Activated T-cell treated with anti-CD3 and anti-CD28 coated beads, Interleukin-2, amount 50 U/mL, for 72 hours (primary cell): ENCODE measurements around the gene ZNF581. TPM values are rescaled to one million over a fixed set of nuclear protein-coding genes. Genes with fewer than 3 reads are reported as not detected.

Source experiments
- ATAC-seq, 2 donors: fragments of 150-1000 bp; cut with Tn5 transposase; replicated peaks in 1 of 2; 2 replicates each; pipeline ENCODE4 v1.10.0; 2021; ENCODE audit warnings: moderate library complexity in 2 of 2, mild to moderate bottlenecking in 1 of 2
- DNase-seq, 2 donors: peaks; one replicate each; pipeline ENCODE4 v3.0.0; 2021 to 2022; ENCODE audit warnings: mixed read lengths in 1 of 2
- H3K27ac Mint-ChIP-seq: one replicate; pipeline ENCODE4 v1.8.0; 2022; ENCODE audit warnings: mild to moderate bottlenecking, moderate library complexity, mixed read lengths
- H3K27me3 Mint-ChIP-seq: one replicate; pipeline ENCODE4 v1.8.0; 2022; ENCODE audit warnings: low read depth, mixed read lengths
- H3K36me3 Mint-ChIP-seq, 2 donors: one replicate each; pipeline ENCODE4 v1.8.0; 2022; ENCODE audit warnings: mixed read lengths in 2 of 2, mild to moderate bottlenecking in 1 of 2; ENCODE audit not compliant: insufficient read depth in 2 of 2
- H3K4me1 Mint-ChIP-seq: one replicate; pipeline ENCODE4 v1.8.0; 2022; ENCODE audit warnings: low read depth, mixed read lengths
- H3K4me3 Mint-ChIP-seq, 2 donors: one replicate each; pipeline ENCODE4 v1.8.0; 2022; ENCODE audit warnings: mild to moderate bottlenecking in 2 of 2, mixed read lengths in 2 of 2, moderate library complexity in 2 of 2
- H3K9me3 Mint-ChIP-seq, 2 donors: one replicate each; pipeline ENCODE4 v1.8.0; 2022; ENCODE audit warnings: mixed read lengths in 2 of 2
- total RNA-seq, 2 donors: library from RNA; stranded (reverse); gene quantifications; one replicate each; pipeline ENCODE4 v1.2.3, GENCODE V29; 2022

The ZNF581 gene
- total RNA-seq, 2 donors from 2014 or later: 43.1 to 50.7 TPM

- Mint-ChIP-seq H3K4me1 (peaks cover 16% of the 10 kb centered on the region), H3K9me3 (no peaks in the 10 kb centered on the region), H3K27me3 (no peaks in the 10 kb centered on the region), H3K27ac (no peak overlapping the region), H3K4me3 (no peak overlapping the region), H3K36me3 (peaks cover 5 to 15% of the 10 kb centered on the region in 2 donors)
- ATAC-seq: no peak
- no peak for DNase-seq
Observed at GRCh38 chr19:55614711-55615542, 28.5 kb upstream of the ZNF581 start.

- H3K27me3 Mint-ChIP-seq: no peaks in the 10 kb centered on the region
- H3K36me3 Mint-ChIP-seq: peaks cover 2 to 19% of the 10 kb centered on the region in 2 donors
- no peak overlapping the region for H3K27ac Mint-ChIP-seq
- no peaks in the 10 kb centered on the region for H3K9me3 Mint-ChIP-seq
- ATAC-seq (no peak), DNase-seq (no peak)
- H3K4me3 Mint-ChIP-seq: no peak overlapping the region
- H3K4me1 Mint-ChIP-seq: peaks cover 25% of the 10 kb centered on the region
Observed at GRCh38 chr19:55615543-55616394, 27.7 kb upstream of the ZNF581 start.

- peaks cover 2 to 19% of the 10 kb centered on the region in 2 donors for H3K36me3 Mint-ChIP-seq
- DNase-seq: no peak
- no peak for ATAC-seq
- no peaks in the 10 kb centered on the region for H3K9me3 Mint-ChIP-seq
- H3K4me3 Mint-ChIP-seq: no peak overlapping the region
- H3K4me1 Mint-ChIP-seq: peaks cover 24% of the 10 kb centered on the region
- no peaks in the 10 kb centered on the region for H3K27me3 Mint-ChIP-seq
- no peak overlapping the region for H3K27ac Mint-ChIP-seq
Observed at GRCh38 chr19:55616395-55616875, 27.0 kb upstream of the ZNF581 start.

GRCh38 chr19:55617426-55617825 lies 26.0 kb upstream of the ZNF581 start:
- DNase-seq (no peak), ATAC-seq (no peak)
- Mint-ChIP-seq H3K4me1 (peaks cover 18% of the 10 kb centered on the region), H3K27ac (no peak overlapping the region), H3K9me3 (no peaks in the 10 kb centered on the region), H3K27me3 (no peaks in the 10 kb centered on the region), H3K36me3 (peaks cover 2 to 19% of the 10 kb centered on the region in 2 donors), H3K4me3 (no peak overlapping the region)

GRCh38 chr19:55618426-55618825 lies 25.0 kb upstream of the ZNF581 start:
- Mint-ChIP-seq H3K9me3 (no peaks in the 10 kb centered on the region), H3K4me1 (peaks cover 22% of the 10 kb centered on the region), H3K27me3 (no peaks in the 10 kb centered on the region), H3K27ac (no peak overlapping the region), H3K4me3 (no peak overlapping the region), H3K36me3 (peaks cover 0 to 16% of the 10 kb centered on the region in 2 donors)
- no peak for ATAC-seq
- no peak for DNase-seq

- H3K27me3 Mint-ChIP-seq: no peaks in the 10 kb centered on the region
- H3K4me1 Mint-ChIP-seq: peaks cover 30% of the 10 kb centered on the region
- H3K4me3 Mint-ChIP-seq: no peak overlapping the region
- ATAC-seq (no peak), DNase-seq (no peak)
- H3K27ac Mint-ChIP-seq: no peak overlapping the region
- H3K36me3 Mint-ChIP-seq: peaks cover 0 to 16% of the 10 kb centered on the region in 2 donors
- H3K9me3 Mint-ChIP-seq: no peaks in the 10 kb centered on the region
Observed at GRCh38 chr19:55619286-55619685, 24.2 kb upstream of the ZNF581 start.

GRCh38 chr19:55620410-55621204 lies 22.8 kb upstream of the ZNF581 start:
- Mint-ChIP-seq H3K27me3 (no peaks in the 10 kb centered on the region), H3K9me3 (no peaks in the 10 kb centered on the region), H3K27ac (no peak overlapping the region), H3K4me1 (peaks cover 38% of the 10 kb centered on the region), H3K36me3 (peaks cover 0 to 16% of the 10 kb centered on the region in 2 donors), H3K4me3 (peak overlapping the region in 1 of 2 donors; percentile 53)
- ATAC-seq (peak; percentile 13 to 29), DNase-seq (peak; percentile 35 to 43)

- Mint-ChIP-seq H3K36me3 (peaks cover 0 to 16% of the 10 kb centered on the region in 2 donors), H3K27me3 (no peaks in the 10 kb centered on the region), H3K9me3 (no peaks in the 10 kb centered on the region), H3K27ac (no peak overlapping the region), H3K4me3 (no peak overlapping the region), H3K4me1 (peaks cover 44% of the 10 kb centered on the region)
- ATAC-seq (no peak), DNase-seq (no peak)
Observed at GRCh38 chr19:55621205-55621672, 22.2 kb upstream of the ZNF581 start.

- peaks cover 49% of the 10 kb centered on the region for H3K4me1 Mint-ChIP-seq
- DNase-seq: no peak
Observed at GRCh38 chr19:55621673-55622231, 21.7 kb upstream of the ZNF581 start.

GRCh38 chr19:55622242-55622969 lies 21.0 kb upstream of the ZNF581 start:
- H3K27me3 Mint-ChIP-seq: no peaks in the 10 kb centered on the region

More at GRCh38 chr19:55621673-55622231, 21.7 kb upstream of the ZNF581 start:
- no peak for ATAC-seq
- no peak overlapping the region for H3K4me3 Mint-ChIP-seq
- no peaks in the 10 kb centered on the region for H3K9me3 Mint-ChIP-seq
- peaks cover 0 to 16% of the 10 kb centered on the region in 2 donors for H3K36me3 Mint-ChIP-seq
- no peak overlapping the region for H3K27ac Mint-ChIP-seq
- no peaks in the 10 kb centered on the region for H3K27me3 Mint-ChIP-seq

GRCh38 chr19:55623130-55623529 lies 20.3 kb upstream of the ZNF581 start:
- no peak for ATAC-seq
- Mint-ChIP-seq H3K9me3 (no peaks in the 10 kb centered on the region), H3K36me3 (peaks cover 0 to 15% of the 10 kb centered on the region in 2 donors), H3K4me3 (no peak overlapping the region), H3K27me3 (peaks cover 4% of the 10 kb centered on the region), H3K27ac (no peak overlapping the region), H3K4me1 (peaks cover 53% of the 10 kb centered on the region)
- no peak for DNase-seq

More at GRCh38 chr19:55622242-55622969, 21.0 kb upstream of the ZNF581 start:
- H3K4me1 Mint-ChIP-seq: peaks cover 53% of the 10 kb centered on the region
- no peak overlapping the region for H3K27ac Mint-ChIP-seq
- no peak overlapping the region for H3K4me3 Mint-ChIP-seq
- ATAC-seq (no peak), DNase-seq (no peak)
- no peaks in the 10 kb centered on the region for H3K9me3 Mint-ChIP-seq
- peaks cover 0 to 16% of the 10 kb centered on the region in 2 donors for H3K36me3 Mint-ChIP-seq

- Mint-ChIP-seq H3K36me3 (peaks cover 0 to 11% of the 10 kb centered on the region in 2 donors), H3K27me3 (peaks cover 6% of the 10 kb centered on the region), H3K27ac (peak overlapping the region; percentile 97), H3K9me3 (no peaks in the 10 kb centered on the region), H3K4me1 (peaks cover 53% of the 10 kb centered on the region), H3K4me3 (peak overlapping the region in 1 of 2 donors; percentile 88)
- no peak for DNase-seq
- ATAC-seq: no peak
Observed at GRCh38 chr19:55623561-55623960, 19.9 kb upstream of the ZNF581 start.
